MM.1S (cell line): ENCODE results near the gene NANOGP8.

ENCODE experiments used
- EZH2 ChIP-seq: fragments of 300-600 bp; sonication (generic); optimal IDR thresholded peaks from 2 replicates; pipeline ENCODE3; 2017; ENCODE audit warnings: low read depth, mild to moderate bottlenecking, antibody characterized with exemption, low read length, mixed read lengths
- EZH2phosphoT487 ChIP-seq: fragments of 300-600 bp; sonication (generic); IDR thresholded peaks from 2 replicates; pipeline ENCODE4 v1.6.1; 2018; ENCODE audit warnings: antibody characterized with exemption, low read length
- TF ChIP-seq, protein P1 (sequence below): fragments of 300-600 bp; sonication (generic); IDR thresholded peaks from 2 replicates; pipeline ENCODE4 v1.5.1; 2016; ENCODE audit warnings: antibody characterized with exemption, low read length, mixed read lengths

DNA sequence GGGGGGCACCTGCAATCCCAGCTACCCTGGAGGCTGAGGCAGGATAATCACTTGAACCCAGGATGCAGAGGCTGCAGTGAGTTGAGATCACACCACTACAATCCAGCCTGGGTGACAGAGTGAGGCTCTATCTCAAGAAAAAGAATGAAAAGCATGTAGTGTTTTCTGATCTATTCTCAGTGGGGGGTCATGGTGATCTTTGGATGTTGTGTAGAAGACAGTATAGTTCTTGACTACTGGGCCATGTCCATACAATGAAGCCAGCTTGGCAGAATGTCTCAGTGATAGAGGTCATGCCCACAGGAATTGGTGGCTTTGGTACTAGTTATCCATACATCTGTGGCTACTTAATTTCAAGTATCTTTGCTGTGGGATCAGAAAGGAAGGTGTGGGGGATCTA, 26.8 kb upstream of the NANOGP8 start:
- TF ChIP-seq, protein P1, sequence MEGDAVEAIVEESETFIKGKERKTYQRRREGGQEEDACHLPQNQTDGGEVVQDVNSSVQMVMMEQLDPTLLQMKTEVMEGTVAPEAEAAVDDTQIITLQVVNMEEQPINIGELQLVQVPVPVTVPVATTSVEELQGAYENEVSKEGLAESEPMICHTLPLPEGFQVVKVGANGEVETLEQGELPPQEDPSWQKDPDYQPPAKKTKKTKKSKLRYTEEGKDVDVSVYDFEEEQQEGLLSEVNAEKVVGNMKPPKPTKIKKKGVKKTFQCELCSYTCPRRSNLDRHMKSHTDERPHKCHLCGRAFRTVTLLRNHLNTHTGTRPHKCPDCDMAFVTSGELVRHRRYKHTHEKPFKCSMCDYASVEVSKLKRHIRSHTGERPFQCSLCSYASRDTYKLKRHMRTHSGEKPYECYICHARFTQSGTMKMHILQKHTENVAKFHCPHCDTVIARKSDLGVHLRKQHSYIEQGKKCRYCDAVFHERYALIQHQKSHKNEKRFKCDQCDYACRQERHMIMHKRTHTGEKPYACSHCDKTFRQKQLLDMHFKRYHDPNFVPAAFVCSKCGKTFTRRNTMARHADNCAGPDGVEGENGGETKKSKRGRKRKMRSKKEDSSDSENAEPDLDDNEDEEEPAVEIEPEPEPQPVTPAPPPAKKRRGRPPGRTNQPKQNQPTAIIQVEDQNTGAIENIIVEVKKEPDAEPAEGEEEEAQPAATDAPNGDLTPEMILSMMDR, result no peak
- TF ChIP-seq EZH2 (no peak), EZH2phosphoT487 (no peak)
